SH-SY5Y (cell line): ENCODE results near the gene CORO2B.

Source experiments
- GATA2 ChIP-seq: IDR thresholded peaks from 2 replicates; pipeline ENCODE4 v1.6.1; 2011; ENCODE audit warnings: mild to moderate bottlenecking, low read depth, low read length
- GATA3 ChIP-seq: IDR thresholded peaks from 2 replicates; pipeline ENCODE4 v1.6.1; 2011; ENCODE audit warnings: low read depth, mild to moderate bottlenecking, low read length, moderate library complexity

DNA sequence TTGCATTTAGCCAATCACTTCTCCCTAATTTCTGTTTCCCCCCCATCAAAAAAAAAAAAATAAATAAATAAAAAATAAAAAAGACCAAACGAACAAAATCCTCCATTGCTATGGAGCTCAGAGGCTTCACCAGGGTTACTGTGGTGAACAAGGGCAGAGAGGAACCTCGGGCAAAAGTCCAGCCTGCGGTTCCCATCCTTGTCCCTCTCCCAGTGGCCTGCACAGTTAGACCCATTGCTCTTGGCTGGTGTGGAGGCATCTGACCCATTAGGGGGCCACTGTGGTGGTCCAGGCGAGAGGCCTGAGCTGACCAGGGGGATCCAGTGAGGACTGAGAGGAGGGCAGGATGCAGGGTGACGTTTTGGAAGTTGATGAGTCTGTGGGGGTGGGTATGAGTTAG, 18.8 kb downstream of the CORO2B start:
- TF ChIP-seq GATA3, result no peak
- TF ChIP-seq GATA2, result no peak
